T-helper 2 cell treated with Interferon-gamma antibody and Interleukin-4, amounts not matched to agents 5 μg/mL and 100 μg/mL, for 36 hours (primary cell): ENCODE data around the gene SYT13.

Source experiments
- DNase-seq: peaks from one replicate; pipeline ENCODE4 v3.0.0; 2021; ENCODE audit warnings: low spot score
- H3K27ac Mint-ChIP-seq: one replicate; pipeline ENCODE4 v1.8.0; 2021; ENCODE audit warnings: mild to moderate bottlenecking, mixed read lengths
- H3K27me3 Mint-ChIP-seq: one replicate; pipeline ENCODE4 v1.8.0; 2021; ENCODE audit warnings: low read depth, mixed read lengths
- H3K36me3 Mint-ChIP-seq: one replicate; pipeline ENCODE4 v1.8.0; 2021; ENCODE audit warnings: low read depth, mixed read lengths
- H3K4me1 Mint-ChIP-seq: one replicate; pipeline ENCODE4 v1.8.0; 2021; ENCODE audit warnings: low read depth, mixed read lengths
- H3K4me3 Mint-ChIP-seq: one replicate; pipeline ENCODE4 v1.8.0; 2022; ENCODE audit warnings: mild to moderate bottlenecking, moderate library complexity, mixed read lengths
- H3K9me3 Mint-ChIP-seq: one replicate; pipeline ENCODE4 v1.8.0; 2021; ENCODE audit warnings: mixed read lengths

The SYT13 gene

DNA sequence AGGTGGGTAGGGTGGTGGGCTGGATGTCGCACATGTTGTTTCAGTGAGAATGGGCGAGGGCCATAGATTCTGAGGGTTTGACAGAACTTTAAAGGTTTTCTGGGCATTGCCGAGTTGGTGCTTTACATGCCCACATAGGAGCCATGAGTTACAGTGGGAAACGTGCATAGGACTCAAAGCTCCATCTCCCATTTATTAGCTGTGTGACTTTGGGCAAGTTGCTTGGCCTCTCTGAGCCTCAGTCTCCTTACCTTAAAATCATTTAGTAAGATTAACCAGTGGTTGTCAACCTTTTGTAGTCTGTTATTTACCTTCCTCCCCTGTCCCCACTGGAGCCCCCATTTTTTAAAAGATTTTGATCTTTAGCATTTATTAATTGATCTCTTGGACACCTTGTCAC, 67.4 kb downstream of the SYT13 start:
- Mint-ChIP-seq H3K27ac (no peak overlapping the region), H3K36me3 (no peaks in the 10 kb centered on the region), H3K4me3 (no peak overlapping the region), H3K4me1 (no peaks in the 10 kb centered on the region), H3K27me3 (no peaks in the 10 kb centered on the region), H3K9me3 (no peaks in the 10 kb centered on the region)
- DNase-seq: no peak

GRCh38 chr11:45217991-45218390, 68.2 kb downstream of the SYT13 start:
- Mint-ChIP-seq H3K9me3 (no peaks in the 10 kb centered on the region), H3K4me1 (no peaks in the 10 kb centered on the region), H3K27ac (no peak overlapping the region), H3K27me3 (no peaks in the 10 kb centered on the region), H3K4me3 (no peak overlapping the region), H3K36me3 (no peaks in the 10 kb centered on the region)
- DNase-seq: no peak

DNA sequence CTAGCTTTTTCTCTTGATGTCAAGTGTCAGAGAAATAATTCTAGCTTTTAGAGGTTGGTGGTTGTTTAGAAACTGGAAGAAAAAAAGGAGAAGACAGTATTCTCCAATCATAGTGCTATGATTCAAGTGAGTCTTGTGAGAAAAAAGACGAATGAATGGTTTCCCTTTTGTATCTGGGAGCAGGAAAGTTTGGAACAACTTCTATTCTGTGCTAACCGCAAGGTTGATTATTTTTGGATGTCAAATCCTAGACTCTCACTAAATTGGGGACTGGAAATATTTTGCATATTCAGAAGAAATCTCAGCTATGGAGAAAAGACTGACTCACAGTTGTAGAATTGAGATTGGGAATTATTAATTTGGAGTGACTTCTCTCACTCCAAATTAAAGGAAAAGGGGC, 69.2 kb downstream of the SYT13 start:
- Mint-ChIP-seq H3K4me1 (no peaks in the 10 kb centered on the region), H3K36me3 (no peaks in the 10 kb centered on the region), H3K27me3 (no peaks in the 10 kb centered on the region), H3K9me3 (no peaks in the 10 kb centered on the region), H3K4me3 (no peak overlapping the region), H3K27ac (no peak overlapping the region)
- DNase-seq: no peak

- H3K4me1 Mint-ChIP-seq: no peaks in the 10 kb centered on the region
- no peak overlapping the region for H3K27ac Mint-ChIP-seq
- DNase-seq: no peak
- no peaks in the 10 kb centered on the region for H3K27me3 Mint-ChIP-seq
- no peaks in the 10 kb centered on the region for H3K9me3 Mint-ChIP-seq
- H3K36me3 Mint-ChIP-seq: no peaks in the 10 kb centered on the region
- no peak overlapping the region for H3K4me3 Mint-ChIP-seq
Measured at GRCh38 chr11:45216031-45216430, 70.1 kb downstream of the SYT13 start.

DNA sequence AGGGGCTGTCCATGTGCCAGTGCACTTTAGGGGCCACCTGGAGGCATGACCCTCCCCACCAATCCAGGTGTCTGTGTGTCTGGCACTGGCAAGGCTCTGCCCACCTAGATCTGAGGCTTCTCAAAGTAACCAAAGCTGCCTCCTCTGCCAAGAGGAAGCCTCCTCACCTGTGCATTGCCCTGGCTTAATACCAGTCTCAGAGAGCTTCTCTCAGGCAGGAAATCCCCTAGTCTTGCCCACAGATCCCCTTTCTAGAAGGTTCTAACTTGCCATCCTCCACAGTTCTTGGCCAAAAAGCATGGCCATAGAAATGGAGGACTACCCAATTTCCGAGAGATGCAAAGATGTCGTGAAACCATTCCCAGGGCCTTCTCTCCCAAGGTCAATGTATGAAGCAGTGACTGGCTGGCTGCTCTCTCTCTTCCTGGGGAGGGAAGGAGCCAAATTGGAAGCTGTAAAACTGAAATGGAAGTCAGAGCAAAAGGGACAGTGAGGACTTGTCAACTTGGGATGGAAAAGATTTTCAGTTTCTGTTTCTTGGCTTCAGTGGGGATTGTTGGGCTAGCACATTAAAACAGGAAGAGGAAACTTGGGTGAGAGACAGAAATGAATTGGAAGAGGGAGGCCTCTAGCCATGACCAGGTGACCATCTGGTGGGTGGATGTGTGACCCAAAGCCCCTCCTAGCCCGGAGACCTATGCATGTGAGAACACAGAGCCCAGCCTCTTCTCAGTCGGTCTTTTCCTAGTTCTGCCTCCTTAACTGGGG, 70.9 kb downstream of the SYT13 start:
- DNase-seq: no peak
- Mint-ChIP-seq H3K9me3 (no peaks in the 10 kb centered on the region), H3K4me1 (no peaks in the 10 kb centered on the region), H3K27ac (no peak overlapping the region), H3K4me3 (no peak overlapping the region), H3K27me3 (no peaks in the 10 kb centered on the region), H3K36me3 (no peaks in the 10 kb centered on the region)

DNA sequence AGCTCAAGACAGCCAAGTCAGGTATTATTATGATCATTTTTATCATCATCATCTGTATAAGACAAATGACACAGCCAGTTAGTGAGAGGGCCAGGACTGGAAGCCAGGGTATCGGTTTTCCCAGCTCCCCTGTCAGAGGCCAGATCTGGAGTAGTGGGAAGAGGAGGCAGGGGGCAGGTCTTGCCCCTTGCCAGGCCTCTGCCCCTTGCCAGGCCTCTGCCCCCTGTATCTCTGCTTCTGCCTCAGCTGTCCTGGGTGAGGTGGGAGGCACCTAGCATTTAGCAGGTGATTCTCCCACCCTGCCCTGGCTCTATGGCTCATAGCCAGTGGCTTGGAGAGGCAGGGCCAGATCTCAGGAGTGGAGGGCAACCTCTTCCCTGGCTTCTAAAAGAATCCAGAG, 72.4 kb downstream of the SYT13 start:
- Mint-ChIP-seq H3K36me3 (no peaks in the 10 kb centered on the region), H3K27me3 (no peaks in the 10 kb centered on the region), H3K4me3 (no peak overlapping the region), H3K9me3 (no peaks in the 10 kb centered on the region), H3K27ac (no peak overlapping the region), H3K4me1 (no peaks in the 10 kb centered on the region)
- DNase-seq: no peak

DNA sequence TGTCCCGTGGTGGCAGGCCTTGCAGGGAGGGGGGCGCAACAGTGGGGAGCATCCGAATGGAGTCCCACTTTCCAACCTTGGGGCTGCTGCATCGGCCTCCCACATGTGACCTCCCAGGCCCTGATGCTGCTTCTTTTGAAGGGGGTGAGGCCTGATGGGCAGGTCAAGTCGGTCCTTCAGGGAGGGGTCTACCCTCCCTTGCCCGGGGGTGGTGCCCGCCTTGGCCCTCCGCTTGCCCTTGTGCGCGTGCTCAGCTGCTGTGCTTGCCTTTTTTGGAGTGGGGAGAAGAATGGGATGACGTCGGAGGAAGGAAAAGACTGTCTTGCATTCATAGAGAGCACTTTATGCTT, 72.8 kb downstream of the SYT13 start:
- no peak for DNase-seq
- Mint-ChIP-seq H3K36me3 (no peaks in the 10 kb centered on the region), H3K27me3 (no peaks in the 10 kb centered on the region), H3K9me3 (no peaks in the 10 kb centered on the region), H3K27ac (no peak overlapping the region), H3K4me3 (no peak overlapping the region), H3K4me1 (no peaks in the 10 kb centered on the region)

- no peaks in the 10 kb centered on the region for H3K9me3 Mint-ChIP-seq
Measured at GRCh38 chr11:45212566-45213315, 73.4 kb downstream of the SYT13 start.

DNA sequence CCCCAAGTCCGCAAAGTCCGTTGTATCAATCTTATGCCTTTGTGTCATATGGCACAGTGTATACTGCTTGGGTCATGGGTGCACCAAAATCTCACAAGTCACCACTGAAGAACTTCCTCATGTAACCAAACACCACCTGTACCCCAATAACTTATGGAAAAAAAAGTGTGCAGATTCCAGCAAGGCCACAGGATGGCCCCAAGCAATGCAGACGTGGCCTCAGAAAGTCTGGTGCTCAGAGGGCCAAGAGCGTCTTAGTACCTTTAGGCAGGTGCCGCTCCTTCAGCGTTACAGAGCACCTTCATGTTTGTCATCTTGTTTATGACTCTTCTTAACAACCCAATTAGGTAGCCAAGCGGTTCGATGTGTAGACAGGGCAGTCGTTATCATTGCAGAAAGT, 74.4 kb downstream of the SYT13 start:
- no peaks in the 10 kb centered on the region for H3K9me3 Mint-ChIP-seq
- no peak overlapping the region for H3K4me3 Mint-ChIP-seq
- no peak overlapping the region for H3K27ac Mint-ChIP-seq
- DNase-seq: no peak
- H3K4me1 Mint-ChIP-seq: no peaks in the 10 kb centered on the region
- H3K36me3 Mint-ChIP-seq: no peaks in the 10 kb centered on the region
- no peaks in the 10 kb centered on the region for H3K27me3 Mint-ChIP-seq

More at GRCh38 chr11:45212566-45213315, 73.4 kb downstream of the SYT13 start:
- H3K27ac Mint-ChIP-seq: no peak overlapping the region
- no peaks in the 10 kb centered on the region for H3K36me3 Mint-ChIP-seq
- H3K4me1 Mint-ChIP-seq: no peaks in the 10 kb centered on the region
- DNase-seq: no peak
- no peak overlapping the region for H3K4me3 Mint-ChIP-seq
- H3K27me3 Mint-ChIP-seq: no peaks in the 10 kb centered on the region

GRCh38 chr11:45210846-45211245, 75.3 kb downstream of the SYT13 start:
- no peaks in the 10 kb centered on the region for H3K9me3 Mint-ChIP-seq
- H3K4me1 Mint-ChIP-seq: no peaks in the 10 kb centered on the region
- no peak overlapping the region for H3K4me3 Mint-ChIP-seq
- H3K27me3 Mint-ChIP-seq: no peaks in the 10 kb centered on the region
- DNase-seq: no peak
- no peaks in the 10 kb centered on the region for H3K36me3 Mint-ChIP-seq
- H3K27ac Mint-ChIP-seq: no peak overlapping the region

DNA sequence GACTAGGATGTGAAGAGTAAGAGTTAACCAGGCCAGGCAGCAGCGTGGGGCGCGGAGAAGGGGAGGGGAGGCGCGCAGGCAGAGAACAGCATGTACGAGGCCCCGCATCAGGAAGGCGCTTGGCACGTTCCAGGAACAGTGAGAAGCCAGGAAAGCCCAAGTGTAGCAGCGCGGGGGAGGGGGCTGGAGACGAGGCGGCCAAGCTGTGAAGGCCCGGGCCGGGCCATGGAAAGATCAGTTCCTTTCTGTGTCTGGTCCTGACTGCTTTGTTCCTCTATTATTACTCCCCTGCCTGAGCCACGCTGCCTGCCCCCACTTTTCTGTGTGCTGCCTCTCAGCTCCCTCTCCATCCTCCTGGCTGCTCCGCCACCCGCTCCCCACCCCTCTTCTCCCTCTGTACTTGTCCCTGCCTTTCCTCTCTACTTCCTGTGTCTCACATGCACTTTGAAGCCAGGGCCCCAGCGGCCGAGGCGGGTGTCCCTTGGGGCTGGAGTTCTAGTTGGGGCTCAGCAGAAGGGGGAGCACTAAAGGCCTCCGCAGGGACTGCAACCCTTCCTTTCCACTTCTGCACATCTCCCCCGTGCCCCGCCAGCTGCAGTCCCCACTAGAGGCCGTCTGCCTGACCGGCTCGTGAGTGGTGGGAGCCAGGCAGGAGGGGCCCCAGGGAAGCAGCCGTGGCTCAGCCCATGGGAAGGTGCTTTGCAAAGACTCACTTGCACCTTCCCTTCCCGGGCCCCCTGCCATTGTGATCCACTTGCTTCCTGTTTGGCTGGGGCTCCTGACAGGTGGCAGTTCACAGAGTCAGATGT, 76.0 kb downstream of the SYT13 start:
- Mint-ChIP-seq H3K27me3 (no peaks in the 10 kb centered on the region), H3K27ac (no peak overlapping the region), H3K4me1 (no peaks in the 10 kb centered on the region), H3K4me3 (no peak overlapping the region), H3K36me3 (no peaks in the 10 kb centered on the region), H3K9me3 (no peaks in the 10 kb centered on the region)
- DNase-seq: no peak

- Mint-ChIP-seq H3K27ac (no peak overlapping the region), H3K36me3 (no peaks in the 10 kb centered on the region), H3K4me3 (no peak overlapping the region), H3K9me3 (no peaks in the 10 kb centered on the region), H3K27me3 (no peaks in the 10 kb centered on the region), H3K4me1 (no peaks in the 10 kb centered on the region)
- DNase-seq: no peak
Measured at GRCh38 chr11:45209000-45209879, 76.9 kb downstream of the SYT13 start.

- DNase-seq: no peak
- no peak overlapping the region for H3K4me3 Mint-ChIP-seq
- H3K27me3 Mint-ChIP-seq: no peaks in the 10 kb centered on the region
- no peaks in the 10 kb centered on the region for H3K4me1 Mint-ChIP-seq
- H3K36me3 Mint-ChIP-seq: no peaks in the 10 kb centered on the region
- H3K9me3 Mint-ChIP-seq: no peaks in the 10 kb centered on the region
- H3K27ac Mint-ChIP-seq: no peak overlapping the region
Measured at GRCh38 chr11:45208135-45208534, 78.0 kb downstream of the SYT13 start.
